Erythroblast (primary cell): Measurements from ENCODE around the gene CEMIP.

ENCODE experiments used
- GATA1 ChIP-seq: IDR thresholded peaks from 2 replicates; pipeline ENCODE4 v1.6.1; 2011; ENCODE audit warnings: low read depth, mild to moderate bottlenecking, control low read depth, low read length, moderate library complexity
- POLR2A ChIP-seq: IDR thresholded peaks from 2 replicates; pipeline ENCODE4 v1.6.1; 2011; ENCODE audit warnings: mild to moderate bottlenecking, low read length

DNA sequence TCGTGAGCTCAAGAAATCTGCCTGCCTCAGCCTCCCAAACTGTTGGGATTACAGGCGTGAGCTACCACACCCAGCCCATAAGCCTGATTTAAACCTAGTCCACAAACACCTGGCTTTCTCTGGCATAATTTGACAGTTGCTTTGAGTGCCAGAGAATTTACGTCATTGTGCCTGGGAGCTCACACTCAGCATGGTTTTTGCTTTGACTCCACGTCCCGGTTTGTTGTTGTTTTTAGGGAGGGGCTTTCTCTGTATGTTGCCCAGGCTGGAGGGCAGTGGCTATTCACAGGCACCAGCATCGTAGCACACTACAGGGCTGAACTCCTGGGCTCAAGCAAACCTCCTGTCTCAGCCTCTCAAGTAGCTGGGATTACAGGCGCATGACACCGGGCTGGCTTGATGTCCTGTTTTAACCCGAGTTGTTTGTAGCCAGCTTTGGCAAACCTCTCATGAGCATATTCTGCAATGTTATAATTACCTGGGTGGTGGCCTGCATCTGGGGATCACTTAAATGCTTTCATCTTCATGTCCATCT lies 32.7 kb downstream of the CEMIP start:
- TF ChIP-seq POLR2A (no peak), GATA1 (no peak)
